Stromal cell of bone marrow (primary cell): ENCODE measurements around the gene RFNG.

ENCODE experiments used
- DNase-seq: peaks from one replicate; pipeline ENCODE4 v3.0.0-alpha.2; 2012; ENCODE audit warnings: low read depth

Gene RFNG

GRCh38 chr17:82058230-82058854 is 6.7 kb upstream of the RFNG start:
- DNase-seq: no peak

- DNase-seq: no peak
Measured at GRCh38 chr17:82056729-82057621, 5.4 kb upstream of the RFNG start.

- DNase-seq: no peak
Measured at GRCh38 chr17:82055965-82056728, 4.5 kb upstream of the RFNG start.

GRCh38 chr17:82055023-82055964 is 3.7 kb upstream of the RFNG start:
- no peak for DNase-seq

GRCh38 chr17:82054351-82055022 is 2.9 kb upstream of the RFNG start:
- DNase-seq: no peak

- DNase-seq: no peak
Measured at GRCh38 chr17:82053556-82054263, 2.1 kb upstream of the RFNG start.

- no peak for DNase-seq
Measured at GRCh38 chr17:82053130-82053529, 1.5 kb upstream of the RFNG start.

GRCh38 chr17:82052638-82053059 is 1.0 kb upstream of the RFNG start:
- no peak for DNase-seq

- no peak for DNase-seq
Measured at GRCh38 chr17:82050761-82051641, 610 bp downstream of the RFNG start.

GRCh38 chr17:82050152-82050760 is 1.4 kb downstream of the RFNG start:
- DNase-seq: no peak

- no peak for DNase-seq
Measured at GRCh38 chr17:82049521-82049971, 2.1 kb downstream of the RFNG start.

GRCh38 chr17:82049106-82049505 is 2.5 kb downstream of the RFNG start:
- DNase-seq: no peak

DNA sequence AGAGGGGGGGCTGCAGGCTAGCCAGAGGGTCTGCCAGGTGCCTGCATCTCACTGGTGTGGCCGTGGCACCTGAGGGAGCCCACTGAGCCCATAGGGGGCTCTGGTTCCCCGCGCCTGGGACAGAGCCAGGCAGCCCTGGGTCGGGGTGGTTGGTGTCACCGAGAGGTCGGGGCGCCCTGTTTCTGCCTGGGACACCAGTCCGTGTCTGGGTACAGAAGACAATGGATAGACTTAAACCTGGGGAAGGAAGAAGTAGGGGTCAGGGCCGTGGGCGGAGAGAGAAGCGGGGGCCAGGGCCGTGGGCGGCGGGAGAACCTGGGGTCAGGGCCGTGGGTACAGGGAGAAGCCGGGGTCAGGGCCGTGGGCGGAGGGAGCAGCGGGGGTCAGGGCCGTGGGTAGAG is 3.0 kb downstream of the RFNG start:
- DNase-seq: no peak

DNA sequence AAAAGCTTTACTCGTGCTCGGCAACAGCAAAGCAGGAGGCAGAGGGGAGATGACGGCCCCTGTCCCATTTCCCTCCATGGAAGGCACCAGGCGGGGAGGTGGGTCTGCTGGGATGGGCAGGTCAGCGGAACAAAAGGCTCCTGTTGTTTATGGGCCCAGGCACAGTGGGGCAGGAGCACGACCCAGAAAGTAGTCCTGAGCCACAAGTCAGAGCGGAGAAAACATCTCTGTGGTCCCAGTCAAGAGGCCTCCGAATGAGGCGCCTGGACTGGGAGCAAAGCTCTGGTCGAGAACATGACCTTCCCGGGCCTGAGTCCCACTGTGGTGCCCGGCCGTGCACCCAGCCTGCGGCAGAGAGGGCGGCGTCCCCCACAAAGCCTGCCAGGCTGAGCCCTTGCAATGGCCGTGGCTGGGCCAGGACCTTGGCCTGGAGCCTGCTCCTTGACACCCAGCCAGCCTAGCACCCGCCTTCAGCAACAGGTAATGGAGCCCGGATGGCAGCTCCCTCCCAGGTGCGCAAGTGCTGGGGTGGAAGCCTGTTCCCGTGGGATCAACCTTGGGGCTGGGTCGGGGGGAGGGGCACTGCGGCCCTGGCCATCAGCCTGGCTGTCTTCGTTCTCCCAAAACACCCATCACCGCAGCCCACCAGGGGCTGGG is 3.6 kb downstream of the RFNG start:
- DNase-seq: no peak

DNA sequence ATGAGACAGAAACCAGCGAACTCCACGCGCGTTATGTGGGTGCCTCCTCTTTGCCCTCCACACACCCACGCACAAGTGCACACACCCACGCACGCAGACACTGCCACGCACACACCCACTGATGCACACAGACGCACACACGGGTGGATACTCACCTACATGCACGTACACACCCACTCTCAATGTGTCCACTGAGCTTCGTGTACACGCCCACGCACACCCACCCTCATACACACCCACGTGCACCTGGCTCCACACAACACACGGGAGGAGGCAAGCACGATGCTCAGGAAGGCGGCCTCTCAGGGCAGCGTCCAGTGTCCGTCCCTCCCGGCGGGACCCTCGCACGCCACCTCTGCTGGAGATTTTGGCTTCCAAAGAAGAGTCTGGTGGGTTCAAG is 4.2 kb downstream of the RFNG start:
- no peak for DNase-seq

GRCh38 chr17:82046903-82047302 is 4.7 kb downstream of the RFNG start:
- no peak for DNase-seq

DNA sequence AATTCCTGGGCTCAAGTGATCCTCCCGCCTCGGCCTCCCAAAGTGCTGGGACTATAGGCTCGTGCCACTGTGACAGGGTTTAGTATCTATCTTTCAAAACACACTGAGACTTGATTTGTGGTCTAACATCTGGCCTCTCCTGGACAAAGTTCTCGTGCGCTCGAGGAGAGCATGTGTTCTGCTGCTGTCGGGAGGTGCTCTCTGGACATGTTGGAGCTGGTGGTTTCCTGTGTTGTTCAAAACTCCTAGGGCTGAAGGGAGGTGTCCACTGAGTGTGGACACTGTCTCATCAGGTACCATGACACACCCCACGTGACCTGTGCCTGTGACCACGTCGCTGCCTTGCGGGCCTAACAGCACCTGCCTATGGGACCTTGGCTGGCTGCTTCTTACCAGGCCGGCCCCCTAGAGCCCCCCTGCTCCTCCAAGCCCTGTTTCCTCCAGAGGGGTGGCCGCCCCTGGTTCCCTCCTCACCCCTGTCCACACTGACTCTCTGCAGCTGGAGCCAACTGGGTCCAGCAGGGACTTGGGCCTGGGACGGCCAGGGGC is 5.6 kb downstream of the RFNG start:
- DNase-seq: no peak

DNA sequence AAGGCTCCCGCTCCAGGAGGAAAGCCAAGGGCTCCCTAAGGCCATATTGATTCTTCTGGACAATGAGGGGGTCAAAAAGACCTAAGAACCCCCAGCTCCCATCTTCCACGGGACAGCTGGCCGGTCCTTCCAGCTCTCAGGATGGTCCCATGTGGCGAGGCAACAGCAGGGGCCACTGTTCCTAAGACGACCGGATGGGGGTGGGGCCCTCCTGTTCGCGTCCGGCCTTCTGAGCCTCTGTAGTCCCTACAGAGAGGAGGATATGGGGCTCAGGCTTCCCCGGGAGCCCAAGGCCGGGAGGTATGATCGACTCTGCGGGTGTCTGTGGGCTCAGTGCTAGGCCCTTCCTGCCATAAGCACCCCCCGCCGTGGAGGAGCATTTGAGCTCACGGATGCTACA is 8.1 kb downstream of the RFNG start:
- no peak for DNase-seq
